ENCODE data around the gene TBC1D3E.
"Not testable (repeated sequence)": the region's sequence is repeated elsewhere in the genome, so short reads cannot be mapped to it uniquely, and the experiment has no call there.

- TF ChIP-seq CTCF (conservative IDR thresholded peaks at IDR 0.05; ENCODE audit: low read length); EZH2phosphoT487 (IDR thresholded peaks at IDR 0.05; ENCODE audit: borderline replicate concordance, low read depth, low read length): not testable (repeated sequence)
These were observed 28.5 kb upstream of the TBC1D3E start for GRCh38 chr17:38099262-38099661.

All from OCI-LY7 (cell line).